GM18498 (cell line): ENCODE data around the gene ZNF229.
"Not testable (repeated sequence)": the region's sequence is repeated elsewhere in the genome, so short reads cannot be mapped to it uniquely, and the experiment has no call there.

Experiments
- ATAC-seq: cut with Tn5 transposase; IDR thresholded peaks from one replicate; pipeline ENCODE4 v1.9.1; 2021; ENCODE audit warnings: mild to moderate bottlenecking, moderate library complexity; ENCODE audit not compliant: unreplicated experiment

ZNF229 gene

GRCh38 chr19:44447916-44448674 lies at the start of gene ZNF229:
TSS of gene ZNF229 (minus strand) at chr19:44448472. CDS start at chr19:44442847, 5,625 bp downstream.
- ATAC-seq, result no peak

GRCh38 chr19:44496711-44497110 lies 48.4 kb upstream of the ZNF229 start:
- ATAC-seq, result no peak

GRCh38 chr19:44476559-44477408 lies 28.5 kb upstream of the ZNF229 start:
- ATAC-seq, result no peak

GRCh38 chr19:44468730-44469129 lies 20.5 kb upstream of the ZNF229 start:
- not testable (repeated sequence) for ATAC-seq

- ATAC-seq, result not testable (repeated sequence)
Measured at GRCh38 chr19:44462600-44463286, 14.5 kb upstream of the ZNF229 start.

GRCh38 chr19:44456016-44456415 lies 7.7 kb upstream of the ZNF229 start:
- not testable (repeated sequence) for ATAC-seq

GRCh38 chr19:44455100-44455499 lies 6.8 kb upstream of the ZNF229 start:
- no peak for ATAC-seq

- no peak for ATAC-seq
Measured at GRCh38 chr19:44452367-44452766, 4.1 kb upstream of the ZNF229 start.

- no peak for ATAC-seq
Measured at GRCh38 chr19:44451687-44452086, 3.4 kb upstream of the ZNF229 start.

GRCh38 chr19:44438441-44438840 lies 9.8 kb downstream of the ZNF229 start:
- no peak for ATAC-seq

GRCh38 chr19:44435441-44435840 lies 12.8 kb downstream of the ZNF229 start:
- no peak for ATAC-seq

GRCh38 chr19:44430956-44431355 lies 17.3 kb downstream of the ZNF229 start:
- ATAC-seq, result no peak

- ATAC-seq, result not testable (repeated sequence)
Measured at GRCh38 chr19:44415553-44415952, 32.7 kb downstream of the ZNF229 start.

GRCh38 chr19:44401139-44402115 lies 46.8 kb downstream of the ZNF229 start, which contains the start of gene ZNF285:
TSS of gene ZNF285 (minus strand) at chr19:44401608. CDS start at chr19:44397213, 4,395 bp downstream.
- ATAC-seq, result no peak

- ATAC-seq, result not testable (repeated sequence)
Measured at GRCh38 chr19:44389268-44389667, 59.0 kb downstream of the ZNF229 start.
